VCaP (cell line): ENCODE results near the gene MTR.

Source experiments
- H3K27ac ChIP-seq: fragments of 450-650 bp; 2 replicates; pipeline ENCODE4 v1.5.1; 2017
- CTCF ChIP-seq: fragments of 450-650 bp; conservative IDR thresholded peaks from 2 replicates; pipeline ENCODE4 v1.5.1; 2017; ENCODE audit warnings: mild to moderate bottlenecking, moderate library complexity

The MTR gene

GRCh38 chr1:236810018-236810417 lies 14.9 kb downstream of the MTR start:
- TF ChIP-seq CTCF, result no peak
- H3K27ac ChIP-seq, result no peak overlapping the region

- no peak for TF ChIP-seq CTCF
- no peak overlapping the region for H3K27ac ChIP-seq
Observed at GRCh38 chr1:236812334-236813030, 17.4 kb downstream of the MTR start.

- H3K27ac ChIP-seq, result no peak overlapping the region
- TF ChIP-seq CTCF, result no peak
Observed at GRCh38 chr1:236815941-236816340, 20.8 kb downstream of the MTR start.

GRCh38 chr1:236819856-236820255 lies 24.8 kb downstream of the MTR start:
- H3K27ac ChIP-seq, result no peak overlapping the region
- TF ChIP-seq CTCF, result no peak

GRCh38 chr1:236821091-236821627 lies 26.1 kb downstream of the MTR start:
- no peak overlapping the region for H3K27ac ChIP-seq
- TF ChIP-seq CTCF, result no peak

GRCh38 chr1:236823559-236823958 lies 28.5 kb downstream of the MTR start:
- TF ChIP-seq CTCF, result no peak
- H3K27ac ChIP-seq, result no peak overlapping the region

GRCh38 chr1:236829085-236829484 lies 34.0 kb downstream of the MTR start:
- no peak overlapping the region for H3K27ac ChIP-seq
- TF ChIP-seq CTCF, result no peak
